ENCODE results near the gene ACOT7.

ACOT7 gene

GRCh38 chr1:6248932-6249738 lies 144.4 kb downstream of the ACOT7 start:
- DNase-seq (ENCODE audit: low spot score), result no peak

DNA sequence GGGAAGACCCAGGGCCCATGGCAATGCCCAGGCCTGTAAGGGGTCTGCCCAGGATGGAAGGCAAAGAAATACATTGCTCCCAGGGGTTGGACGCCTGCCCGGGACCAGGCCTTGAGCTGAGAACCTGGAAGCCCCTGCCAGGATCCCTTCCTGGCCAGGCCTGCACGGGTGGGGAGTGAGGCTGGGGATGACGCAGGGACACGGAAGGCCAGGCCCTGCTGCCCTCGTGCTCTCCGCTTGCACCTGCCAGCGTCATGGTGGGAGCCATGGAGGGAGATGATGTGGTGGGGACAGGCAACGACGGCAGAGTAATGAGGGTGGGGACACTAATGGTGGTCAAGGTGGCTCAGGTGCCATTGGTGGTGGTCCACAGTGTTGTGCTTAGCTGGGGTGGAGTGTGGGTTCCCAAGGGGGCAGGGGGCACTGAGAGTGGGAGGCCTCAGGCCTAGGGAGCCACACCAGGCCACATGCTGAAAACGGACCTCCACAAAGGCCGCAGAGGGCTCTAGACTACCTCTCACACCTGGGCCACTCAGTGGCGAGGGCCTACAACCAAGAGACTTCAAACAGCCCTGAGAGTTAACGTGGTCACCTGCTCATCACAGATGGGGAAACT lies 145.3 kb downstream of the ACOT7 start:
- no peak for DNase-seq (ENCODE audit: low spot score)

GRCh38 chr1:6247651-6248050 lies 145.9 kb downstream of the ACOT7 start:
- DNase-seq (ENCODE audit: low spot score), result no peak

GRCh38 chr1:6246497-6247467 lies 146.8 kb downstream of the ACOT7 start:
- peak; percentile 73 for DNase-seq (ENCODE audit: low spot score)

GRCh38 chr1:6245869-6246496 lies 147.6 kb downstream of the ACOT7 start:
- no peak for DNase-seq (ENCODE audit: low spot score)

DNA sequence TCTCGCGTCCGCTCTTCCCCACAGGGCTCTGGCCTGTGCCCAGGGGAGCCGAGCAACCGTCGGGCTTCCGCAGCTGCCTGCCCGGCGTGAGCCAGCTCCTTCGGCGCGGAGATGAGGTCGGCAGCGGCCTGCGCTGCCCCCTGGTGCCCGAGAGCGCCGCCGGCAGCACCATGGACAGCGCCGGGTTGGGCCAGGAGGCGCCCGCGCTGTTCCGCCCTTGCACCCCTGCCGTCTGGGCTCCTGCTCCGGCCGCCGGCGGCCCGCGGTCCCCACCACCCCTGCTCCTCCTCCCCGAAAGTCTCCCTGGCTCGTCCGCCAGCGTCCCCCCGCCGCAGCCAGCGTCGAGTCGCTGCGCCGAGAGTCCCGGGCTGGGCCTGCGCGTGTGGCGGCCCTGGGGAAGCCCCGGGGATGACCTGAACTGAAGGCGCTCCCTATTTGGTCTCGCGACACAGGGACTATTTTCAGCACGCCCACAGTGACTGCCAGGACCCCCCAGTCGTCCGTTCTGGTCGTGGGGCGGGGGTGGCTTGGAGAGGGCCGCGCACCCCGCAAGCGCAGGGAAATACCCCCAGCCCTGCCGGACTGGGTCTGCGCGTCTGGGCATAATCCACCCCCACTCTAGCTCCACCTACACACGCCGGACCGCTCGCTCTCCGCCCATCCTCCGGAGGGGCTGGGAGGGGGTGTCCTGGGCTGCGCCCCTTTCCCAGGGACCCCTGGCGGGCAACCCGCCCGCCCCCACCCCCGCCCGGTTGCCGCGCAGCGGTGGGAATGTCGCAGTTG lies 148.3 kb downstream of the ACOT7 start:
- DNase-seq (ENCODE audit: low spot score), result peak; percentile 70

DNA sequence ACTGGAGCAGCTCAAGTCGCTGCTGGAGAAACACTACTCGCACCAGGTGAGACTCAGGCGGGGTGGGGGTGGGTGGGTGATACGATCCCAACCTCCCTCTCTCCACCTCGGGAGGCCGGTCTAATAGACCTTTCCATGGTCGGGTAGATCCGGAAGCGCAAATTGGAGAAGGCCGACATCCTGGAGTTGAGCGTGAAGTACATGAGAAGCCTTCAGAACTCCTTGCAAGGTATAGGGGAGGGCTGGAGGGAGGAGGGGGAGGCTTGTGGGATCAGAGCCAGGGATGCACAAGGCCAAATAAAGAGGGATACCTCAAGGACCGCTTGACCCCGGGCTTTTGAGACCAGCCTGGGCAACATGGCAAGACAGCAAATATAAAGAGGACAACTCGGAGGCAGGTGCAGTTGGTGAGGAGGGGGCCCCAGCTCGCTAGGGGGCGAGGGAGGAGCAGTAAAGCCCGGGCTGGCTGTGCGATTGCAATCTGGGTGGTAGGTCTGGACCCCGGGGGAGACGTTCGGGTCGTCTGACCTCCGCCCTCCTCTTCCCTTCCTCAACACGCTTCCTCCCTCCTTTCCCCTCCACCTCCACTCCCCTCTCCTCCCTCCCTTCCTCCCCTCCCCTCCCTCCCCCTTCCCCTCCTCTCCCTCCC lies 149.0 kb downstream of the ACOT7 start:
- no peak for DNase-seq (ENCODE audit: low spot score)

GRCh38 chr1:6243993-6244392 lies 149.6 kb downstream of the ACOT7 start, which contains the start of gene HES3:
HES3 (plus strand) TSS chr1:6244179; CDS start chr1:6244366, 187 bp downstream.
- DNase-seq (ENCODE audit: low spot score), result no peak

- no peak for DNase-seq (ENCODE audit: low spot score)
These were observed 150.3 kb downstream of the ACOT7 start for GRCh38 chr1:6243053-6243834.

GRCh38 chr1:6241887-6242740 lies 151.5 kb downstream of the ACOT7 start:
- no peak for DNase-seq (ENCODE audit: low spot score)

DNA sequence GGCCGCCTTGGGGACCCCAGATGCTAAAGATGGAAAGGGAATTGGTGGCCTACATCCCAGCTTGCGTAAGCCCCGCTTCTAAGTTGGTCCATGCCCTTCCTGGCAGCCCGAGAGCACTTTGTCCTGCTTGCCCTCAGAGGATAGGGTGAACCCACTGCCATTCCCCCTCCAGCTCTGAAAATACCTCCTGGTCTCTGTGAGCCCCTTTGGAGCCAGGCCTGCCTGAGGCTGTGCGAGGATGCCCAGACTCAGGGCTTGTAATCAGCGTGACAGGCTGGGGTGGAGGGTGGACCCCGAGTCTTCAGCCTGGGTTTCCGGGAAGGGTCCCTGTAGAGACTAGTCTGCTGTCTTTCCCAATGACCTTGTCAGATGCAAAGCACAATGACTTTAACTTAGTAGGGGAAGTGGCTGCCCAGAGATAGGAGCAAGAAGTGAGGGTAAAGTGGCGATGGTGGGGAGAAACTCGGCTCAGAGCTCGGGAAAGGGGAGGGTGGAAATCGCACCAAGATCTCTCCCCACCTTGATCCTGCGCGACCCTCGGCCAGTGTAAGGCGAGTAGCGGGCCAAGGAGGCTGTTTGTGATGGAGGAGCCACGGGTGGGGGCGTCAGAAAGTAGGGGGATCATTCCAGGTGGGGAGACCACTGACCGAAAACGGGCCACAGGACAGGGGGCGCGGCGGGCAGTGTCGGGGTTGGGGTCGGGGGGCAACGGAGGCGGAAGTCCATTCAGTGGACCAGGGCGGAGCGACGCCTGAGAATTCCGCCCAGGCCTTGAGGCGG lies 152.3 kb downstream of the ACOT7 start:
- DNase-seq (ENCODE audit: low spot score), result no peak

- DNase-seq (ENCODE audit: low spot score), result no peak
These were observed 153.4 kb downstream of the ACOT7 start for GRCh38 chr1:6239950-6240768.

DNA sequence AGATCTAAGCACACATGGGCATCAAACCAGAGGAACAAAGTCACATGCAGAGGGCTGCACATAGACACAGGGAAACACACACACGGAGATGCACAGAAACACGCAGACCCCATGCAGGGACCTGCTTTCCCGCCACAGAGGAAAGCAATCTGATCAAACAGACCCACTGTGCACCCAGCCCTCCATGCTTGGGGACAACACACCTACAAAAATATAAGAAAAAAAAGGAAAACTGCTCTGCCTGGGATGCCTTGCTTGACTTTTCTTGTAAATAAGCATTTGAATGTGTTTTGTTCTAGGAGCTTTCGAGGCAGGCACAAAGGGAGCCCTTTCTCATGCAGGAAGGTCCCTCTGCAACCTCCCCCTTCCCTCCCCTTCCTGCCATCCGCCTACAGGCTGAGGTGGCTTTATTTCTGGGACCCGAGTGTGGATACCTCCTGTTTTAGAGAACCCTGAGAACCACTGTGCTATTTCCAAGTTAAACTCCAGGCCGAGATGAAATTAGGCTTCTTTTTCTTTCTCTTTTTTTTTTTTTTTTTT lies 154.3 kb downstream of the ACOT7 start:
- DNase-seq (ENCODE audit: low spot score), result no peak

- DNase-seq (ENCODE audit: low spot score), result no peak
These were observed 156.5 kb downstream of the ACOT7 start for GRCh38 chr1:6237093-6237492.

DNA sequence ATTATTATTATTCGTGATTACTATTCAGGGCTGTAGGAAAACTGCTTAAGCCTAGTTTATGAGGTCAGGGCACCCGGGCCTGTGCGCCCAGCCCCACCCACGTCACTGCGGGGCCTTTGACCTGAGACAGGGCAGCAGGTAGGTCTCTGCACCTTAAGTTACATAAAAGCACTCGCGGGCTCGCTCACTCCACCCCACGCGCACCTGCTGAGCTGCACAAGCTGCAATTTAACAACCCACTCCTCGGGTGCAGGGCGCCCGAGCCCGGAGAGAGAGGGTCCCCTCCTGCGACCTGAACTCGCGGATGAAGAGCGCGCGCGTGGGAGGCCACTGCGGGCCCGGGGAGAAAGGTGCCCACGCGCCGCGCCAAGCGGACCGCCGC lies 158.3 kb downstream of the ACOT7 start:
- DNase-seq (ENCODE audit: low spot score), result no peak

- no peak for DNase-seq (ENCODE audit: low spot score)
These were observed 158.9 kb downstream of the ACOT7 start for GRCh38 chr1:6234502-6235295.

All from CD4-positive, alpha-beta T cell treated with Interleukin-6 at 100 ng/mL for 8 hours (primary cell).